HuH-7 (cell line): ENCODE data around the gene SPATA21.

Source experiments
- DNase-seq: peaks from one replicate; pipeline ENCODE4 v3.0.0; 2011; ENCODE audit warnings: low spot score

SPATA21 gene

DNA sequence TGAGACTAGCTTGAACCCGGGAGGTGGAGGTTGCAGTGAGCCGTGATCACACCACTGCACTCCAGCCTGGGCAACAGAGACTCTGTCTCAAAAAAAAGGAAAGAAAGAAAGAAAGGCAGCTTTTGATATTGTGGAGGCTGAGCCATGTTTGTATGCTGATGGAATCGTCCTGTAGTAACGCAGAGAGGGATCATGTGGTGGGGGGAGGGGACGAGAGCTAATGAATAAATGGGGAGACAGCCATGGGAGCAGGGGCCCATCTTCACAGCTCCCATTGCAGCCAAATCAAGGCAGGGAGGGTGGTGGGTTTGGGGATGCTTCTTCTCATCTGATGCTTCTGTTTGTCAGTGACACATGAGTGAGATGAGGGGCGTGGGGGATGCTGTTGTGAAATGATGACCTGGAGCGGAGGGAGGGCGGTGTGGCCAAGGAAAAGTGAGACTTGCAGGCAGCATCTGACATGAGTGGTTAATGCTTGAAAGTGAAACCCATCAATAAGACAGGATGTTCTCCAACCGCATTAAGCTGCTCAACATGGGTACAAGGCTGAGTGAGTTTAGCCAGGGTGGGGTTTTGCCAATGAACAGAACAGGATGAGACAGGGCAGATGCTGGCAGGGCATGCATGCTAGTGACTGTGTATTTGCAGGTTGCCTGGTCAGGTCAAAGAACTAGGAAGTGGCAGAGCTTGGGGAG lies 16.7 kb downstream of the SPATA21 start:
- DNase-seq: no peak

DNA sequence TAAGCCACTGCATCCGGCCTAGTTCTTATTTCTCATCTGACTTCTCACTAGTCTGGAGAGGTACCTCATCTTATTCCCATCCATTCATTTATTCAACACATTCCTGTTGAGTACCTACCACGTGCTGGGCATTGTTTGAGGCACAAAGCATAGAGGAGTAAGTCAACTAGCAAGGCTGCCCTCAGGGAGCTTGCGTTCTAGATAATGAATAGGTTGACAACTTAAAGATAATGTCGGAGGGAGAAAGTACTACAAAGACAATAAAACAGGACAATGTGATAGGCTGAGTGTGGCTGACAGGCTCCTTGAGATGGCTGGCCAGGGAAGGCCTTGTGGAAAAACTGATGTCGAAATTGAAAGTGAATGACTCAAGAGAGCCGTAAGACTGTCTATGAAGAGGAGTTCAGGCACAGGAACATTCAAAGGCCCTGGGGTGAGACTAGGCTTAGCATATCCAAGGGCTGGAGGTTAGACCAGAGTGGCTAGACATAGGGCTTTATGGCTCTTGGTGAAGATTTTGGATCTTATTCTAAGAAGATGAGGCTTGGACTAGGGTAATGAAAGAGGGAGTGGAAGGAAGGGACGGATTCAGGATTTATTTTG lies 18.3 kb downstream of the SPATA21 start:
- no peak for DNase-seq

DNA sequence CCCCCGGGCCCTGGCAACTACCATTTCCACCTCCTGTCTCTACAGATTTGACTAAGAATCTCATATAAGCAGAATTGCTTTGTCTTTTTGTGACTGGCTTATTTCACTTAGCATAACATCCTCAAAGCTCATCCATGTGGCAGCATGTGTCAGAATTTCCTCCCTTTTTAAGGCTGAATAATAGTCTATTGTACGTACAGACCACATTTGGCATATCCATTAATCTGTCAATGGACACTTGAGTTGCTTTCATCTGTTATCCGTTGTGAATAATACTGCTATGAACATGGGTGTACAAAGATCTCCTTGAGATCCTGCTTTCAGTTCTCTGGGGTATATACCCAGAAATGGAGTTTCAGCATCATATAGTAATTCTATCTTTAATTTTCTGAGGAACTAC lies 24.0 kb downstream of the SPATA21 start:
- DNase-seq: no peak

DNA sequence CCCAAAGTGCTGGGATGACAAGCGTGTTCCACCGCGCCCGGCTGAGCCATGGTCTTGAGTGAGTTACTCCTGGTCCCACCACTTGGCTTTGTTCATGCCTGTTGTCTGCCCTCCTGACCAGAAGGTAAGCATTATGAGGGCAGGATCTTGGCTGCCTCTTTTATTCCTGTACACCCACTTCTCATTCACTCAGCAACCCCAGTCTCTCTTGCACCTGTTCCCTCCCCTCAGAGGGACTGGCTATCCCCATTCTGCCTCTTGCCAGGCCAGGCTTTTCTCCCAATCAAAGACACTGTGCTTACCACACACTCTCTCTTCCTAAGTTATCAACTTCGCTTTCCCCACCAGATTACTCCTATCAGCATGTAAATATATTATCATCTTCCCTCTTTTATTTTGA lies 26.4 kb downstream of the SPATA21 start:
- DNase-seq: no peak

DNA sequence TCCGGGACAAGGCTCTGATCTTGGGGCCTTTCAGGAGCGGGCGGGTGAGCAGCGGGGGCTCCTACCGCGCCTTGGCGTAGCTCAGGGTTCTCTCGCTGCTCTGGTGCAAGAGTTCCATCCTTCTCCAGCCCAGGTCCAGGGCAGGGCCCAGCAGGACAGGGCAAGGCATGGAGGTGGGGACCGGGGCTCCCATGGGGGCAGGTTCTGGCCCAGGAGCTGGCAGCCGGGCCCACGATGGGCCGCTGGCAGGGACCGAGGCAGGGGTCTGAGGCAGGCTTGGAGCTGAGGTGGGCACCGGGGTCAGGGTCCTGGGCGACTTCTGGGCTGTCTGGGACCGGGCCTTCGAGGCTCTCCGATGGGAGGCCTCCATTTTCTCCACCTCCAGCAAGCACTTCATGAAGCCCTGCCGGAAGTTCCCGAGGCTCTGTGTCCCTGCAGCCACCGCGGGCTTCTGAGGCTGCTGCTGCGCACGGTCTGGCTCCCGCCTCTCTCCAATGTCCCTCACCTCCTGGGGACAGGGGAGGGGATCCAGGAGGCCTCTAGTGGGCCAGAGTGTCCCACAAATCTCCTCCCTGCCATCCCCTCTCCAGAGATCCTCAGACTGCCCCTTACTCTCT lies 27.6 kb downstream of the SPATA21 start:
- no peak for DNase-seq

DNA sequence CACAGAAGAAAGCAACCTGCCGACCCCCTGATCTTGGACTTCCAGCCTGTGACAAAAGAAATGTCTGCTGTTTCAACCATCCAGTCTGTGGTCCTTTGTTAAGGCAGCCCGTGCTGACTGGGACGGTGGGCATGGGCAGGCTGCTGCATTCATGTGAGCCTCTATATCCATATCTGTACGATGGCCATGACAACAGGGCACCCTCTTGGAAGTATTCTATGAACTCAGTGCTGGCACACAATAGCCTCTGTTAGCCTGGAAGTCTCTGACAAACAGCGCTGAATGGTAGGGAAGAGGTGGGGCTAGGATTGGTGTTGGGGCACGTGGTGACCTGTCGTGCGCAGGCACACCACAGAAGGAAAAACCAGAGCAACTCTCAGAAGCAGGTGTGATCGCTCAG lies 30.4 kb downstream of the SPATA21 start:
- no peak for DNase-seq

DNA sequence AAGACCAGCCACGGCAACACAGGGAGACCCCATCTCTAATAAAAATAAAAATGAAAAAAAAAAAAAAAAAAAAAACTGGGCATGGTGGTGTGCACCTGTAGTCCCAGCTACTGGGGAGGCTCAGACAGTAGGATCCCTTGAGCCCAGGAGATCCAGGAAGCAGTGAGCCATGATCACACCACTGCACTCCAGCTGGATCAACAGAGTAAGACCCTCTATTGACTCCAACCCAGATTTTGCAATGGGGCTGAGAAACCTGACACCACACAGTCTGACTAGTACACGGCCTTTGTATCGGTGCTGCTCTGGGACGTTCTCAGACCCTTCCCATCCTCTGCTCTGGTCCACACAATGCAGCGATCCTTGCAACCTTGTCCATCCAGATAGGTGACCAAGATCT lies 31.8 kb downstream of the SPATA21 start:
- peak; percentile 52 for DNase-seq

DNA sequence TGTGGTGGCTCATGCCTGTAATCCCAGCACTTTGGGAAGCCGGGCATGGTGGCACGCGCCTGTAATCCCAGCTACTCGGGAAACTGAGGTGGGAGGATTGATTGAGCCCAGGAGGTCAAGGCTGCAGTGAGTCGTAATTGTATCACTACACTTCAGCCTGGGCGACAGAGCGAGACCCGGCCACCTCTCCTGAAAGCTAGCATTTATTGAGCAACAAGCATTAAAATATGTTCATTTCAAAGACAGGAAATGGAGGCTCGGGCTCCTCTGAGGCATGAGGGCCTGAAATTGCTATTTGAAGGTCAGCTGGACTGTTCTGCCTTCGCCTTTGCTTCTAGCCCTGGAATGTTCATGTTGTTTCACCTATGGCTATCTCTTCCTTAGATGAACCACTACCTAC lies 34.5 kb downstream of the SPATA21 start:
- no peak for DNase-seq

DNA sequence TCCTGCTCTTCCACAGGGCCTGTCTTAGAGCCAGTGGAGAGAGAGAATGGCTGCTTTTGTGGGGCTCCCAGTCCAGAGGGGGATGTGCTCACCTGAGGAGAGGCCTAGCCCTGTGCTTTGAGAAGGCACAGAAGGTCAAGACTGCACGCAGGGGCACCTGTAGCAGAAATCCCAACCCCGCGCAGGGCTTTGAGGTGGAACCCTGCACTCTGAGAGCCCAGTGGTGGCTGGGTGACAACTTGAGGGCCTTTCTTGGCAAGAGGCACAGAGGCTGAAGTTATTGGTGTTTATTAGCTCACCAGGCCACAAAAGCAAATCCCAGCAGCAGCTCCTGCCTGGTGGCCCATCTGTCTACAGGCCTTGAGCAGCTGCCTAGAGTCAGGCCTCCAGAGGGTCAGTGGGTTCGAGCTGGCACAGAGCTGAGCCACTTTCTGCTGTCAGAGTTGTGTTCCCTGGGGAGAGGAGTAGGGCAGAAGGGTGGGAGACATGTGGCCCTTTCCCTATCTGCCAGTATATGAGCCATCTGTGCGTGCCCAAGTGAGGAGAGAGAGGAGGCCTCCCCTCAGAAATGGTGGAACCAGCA lies 38.8 kb downstream of the SPATA21 start:
- no peak for DNase-seq

DNA sequence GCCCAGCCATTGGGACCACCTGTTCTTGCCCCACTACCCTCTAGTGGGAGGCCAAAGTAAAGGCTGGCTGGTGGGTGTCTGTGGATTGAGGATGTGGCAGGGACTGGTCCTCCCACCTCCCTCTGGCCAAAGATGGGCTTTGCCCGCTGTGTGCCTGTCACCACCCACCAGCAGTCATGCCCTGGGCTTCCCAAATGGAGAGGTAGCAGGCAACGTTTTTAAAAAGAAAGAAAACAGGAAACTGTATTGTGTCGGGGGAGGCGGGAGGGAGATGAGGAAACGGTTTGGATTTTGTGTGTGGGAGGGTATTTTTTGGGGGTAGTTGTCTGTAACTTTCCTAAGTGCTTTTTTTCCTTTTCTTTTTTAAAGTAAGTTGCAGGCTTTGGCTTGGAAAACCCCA lies 40.1 kb downstream of the SPATA21 start:
- DNase-seq: no peak

DNA sequence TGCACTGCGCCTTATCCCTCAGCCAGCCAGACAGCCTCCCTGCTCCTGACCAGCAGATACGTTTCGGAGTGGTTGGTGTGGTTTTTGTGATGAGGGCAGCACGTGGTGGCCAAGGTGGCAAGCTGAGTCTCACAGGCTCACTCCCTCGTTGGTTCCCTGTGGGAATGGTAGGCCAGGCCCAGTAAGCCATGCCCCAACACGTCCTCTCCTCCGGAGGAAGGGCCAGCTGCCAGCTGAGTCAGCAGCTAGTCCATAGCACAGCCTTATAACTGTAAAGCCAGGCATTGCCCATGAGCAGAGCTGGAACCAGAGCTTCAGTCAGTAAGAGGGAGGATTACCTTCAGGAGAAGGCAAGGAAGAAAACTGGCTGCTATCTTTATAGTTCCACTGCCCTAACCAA lies 40.6 kb downstream of the SPATA21 start:
- no peak for DNase-seq

DNA sequence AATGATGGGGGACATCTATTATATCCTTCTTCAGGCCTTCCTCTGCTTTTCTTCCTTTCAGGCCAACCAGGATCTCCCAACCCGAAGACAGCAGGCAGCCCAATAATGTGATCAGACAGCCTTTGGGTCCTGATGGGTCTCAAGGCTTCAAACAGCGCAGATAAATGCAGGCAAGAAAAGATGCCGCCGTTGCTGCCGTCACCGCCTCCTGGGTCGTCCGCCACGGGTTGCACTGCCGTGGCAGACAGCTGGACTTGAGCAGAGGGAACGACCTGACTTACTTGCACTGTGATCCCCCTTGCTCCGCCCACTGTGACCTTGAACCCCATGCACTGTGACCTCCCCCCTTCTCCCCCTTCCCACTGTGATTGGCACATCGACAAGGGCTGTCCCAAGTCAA lies 42.2 kb downstream of the SPATA21 start:
- DNase-seq: no peak

DNA sequence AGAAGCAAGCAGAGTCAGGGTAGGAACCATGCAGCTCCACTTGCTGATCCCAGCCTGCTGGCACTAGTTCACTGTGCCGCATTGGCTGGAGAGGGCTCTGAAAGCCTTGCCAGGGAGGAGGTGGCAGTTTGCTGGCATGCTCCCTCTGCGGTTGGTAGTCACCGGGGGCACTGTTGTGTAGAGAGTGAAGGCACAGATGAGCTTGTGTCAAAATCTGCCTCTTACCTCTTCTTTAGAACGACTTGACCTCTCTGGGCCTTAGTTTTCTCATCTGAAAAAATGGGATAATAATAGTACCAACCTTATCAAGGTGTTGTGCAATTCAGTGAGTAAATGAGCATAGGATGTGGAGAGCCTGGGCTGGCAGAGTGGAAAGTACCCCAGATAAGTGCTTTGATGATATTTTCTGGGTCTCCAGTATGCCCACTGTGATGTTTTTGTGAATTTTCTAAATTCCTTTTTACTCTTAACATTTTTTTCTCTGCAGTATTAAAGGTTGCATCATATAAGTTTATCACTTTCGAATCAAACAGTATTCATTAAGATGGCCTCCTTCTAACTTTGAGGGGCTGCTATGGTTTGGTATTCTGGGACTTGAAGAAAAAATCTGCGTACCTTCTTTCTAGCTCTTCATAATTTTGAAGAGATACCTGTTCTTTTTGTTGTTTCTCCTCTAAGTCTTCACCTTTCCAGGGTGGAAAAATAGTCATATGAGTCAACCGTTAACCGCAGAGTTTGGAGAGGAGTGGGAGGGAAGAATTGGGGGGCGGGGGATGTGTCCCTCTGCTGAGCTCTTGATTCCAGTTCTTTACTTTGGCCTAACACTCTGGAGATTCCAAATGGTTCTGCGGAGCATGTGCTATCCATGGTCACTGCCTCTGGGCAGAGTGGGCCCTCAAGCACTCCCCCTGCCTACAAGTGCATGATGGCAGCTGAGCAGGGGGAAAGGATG lies 43.4 kb downstream of the SPATA21 start:
- no peak for DNase-seq

DNA sequence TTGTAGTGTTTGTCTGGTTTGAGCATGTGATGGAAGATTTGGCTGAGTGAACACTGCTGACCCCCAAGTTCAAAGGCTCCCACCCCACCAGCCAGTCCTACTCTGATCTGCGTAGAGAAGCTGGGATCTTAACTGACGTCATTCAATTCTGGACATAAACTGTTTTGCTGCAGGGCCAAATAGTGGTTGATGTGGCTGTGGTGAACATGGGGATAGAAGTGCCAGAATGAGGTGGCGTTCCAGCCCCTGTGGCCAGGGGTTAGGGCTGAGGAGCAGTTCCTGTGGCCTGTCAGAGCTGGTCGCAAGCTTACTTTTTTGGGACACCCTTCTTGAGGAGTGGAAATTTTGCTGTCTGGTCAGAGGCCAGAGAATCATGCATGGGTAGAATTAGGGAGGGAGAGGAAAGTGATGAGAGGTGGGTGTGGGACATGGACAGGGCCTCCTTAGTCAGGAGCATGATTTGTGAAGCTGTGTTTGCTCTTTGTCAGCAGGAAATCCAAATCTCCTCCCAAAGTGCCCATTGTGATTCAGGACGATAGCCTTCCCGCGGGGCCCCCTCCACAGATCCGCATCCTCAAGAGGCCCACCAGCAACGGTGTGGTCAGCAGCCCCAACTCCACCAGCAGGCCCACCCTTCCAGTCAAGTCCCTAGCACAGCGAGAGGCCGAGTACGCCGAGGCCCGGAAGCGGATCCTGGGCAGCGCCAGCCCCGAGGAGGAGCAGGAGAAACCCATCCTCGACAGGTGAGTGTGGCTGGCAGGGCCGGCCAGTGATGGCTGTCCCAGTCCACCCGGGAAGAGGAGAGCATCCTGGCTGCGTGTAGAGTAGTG lies 44.3 kb downstream of the SPATA21 start:
- no peak for DNase-seq

DNA sequence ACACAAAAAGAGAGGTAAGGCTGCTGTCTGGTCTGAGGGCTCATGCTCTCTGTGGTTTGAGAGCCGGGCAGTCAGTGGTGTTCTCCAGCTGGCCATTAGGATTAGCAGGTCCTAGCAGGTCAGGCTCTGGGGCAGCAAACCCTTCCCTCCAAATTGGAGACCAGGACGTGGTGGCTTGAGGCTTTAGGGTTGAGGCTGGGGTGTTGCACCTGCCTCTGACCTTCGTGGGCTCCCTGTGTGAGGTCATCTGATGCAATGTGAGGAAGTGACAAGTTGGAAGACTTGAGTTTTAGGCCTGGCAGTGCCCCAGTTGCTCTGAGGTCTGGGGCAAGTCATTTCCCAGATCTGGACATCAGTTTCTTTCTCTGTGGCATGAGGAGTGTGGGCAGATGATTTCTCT lies 45.8 kb downstream of the SPATA21 start:
- DNase-seq: no peak

DNA sequence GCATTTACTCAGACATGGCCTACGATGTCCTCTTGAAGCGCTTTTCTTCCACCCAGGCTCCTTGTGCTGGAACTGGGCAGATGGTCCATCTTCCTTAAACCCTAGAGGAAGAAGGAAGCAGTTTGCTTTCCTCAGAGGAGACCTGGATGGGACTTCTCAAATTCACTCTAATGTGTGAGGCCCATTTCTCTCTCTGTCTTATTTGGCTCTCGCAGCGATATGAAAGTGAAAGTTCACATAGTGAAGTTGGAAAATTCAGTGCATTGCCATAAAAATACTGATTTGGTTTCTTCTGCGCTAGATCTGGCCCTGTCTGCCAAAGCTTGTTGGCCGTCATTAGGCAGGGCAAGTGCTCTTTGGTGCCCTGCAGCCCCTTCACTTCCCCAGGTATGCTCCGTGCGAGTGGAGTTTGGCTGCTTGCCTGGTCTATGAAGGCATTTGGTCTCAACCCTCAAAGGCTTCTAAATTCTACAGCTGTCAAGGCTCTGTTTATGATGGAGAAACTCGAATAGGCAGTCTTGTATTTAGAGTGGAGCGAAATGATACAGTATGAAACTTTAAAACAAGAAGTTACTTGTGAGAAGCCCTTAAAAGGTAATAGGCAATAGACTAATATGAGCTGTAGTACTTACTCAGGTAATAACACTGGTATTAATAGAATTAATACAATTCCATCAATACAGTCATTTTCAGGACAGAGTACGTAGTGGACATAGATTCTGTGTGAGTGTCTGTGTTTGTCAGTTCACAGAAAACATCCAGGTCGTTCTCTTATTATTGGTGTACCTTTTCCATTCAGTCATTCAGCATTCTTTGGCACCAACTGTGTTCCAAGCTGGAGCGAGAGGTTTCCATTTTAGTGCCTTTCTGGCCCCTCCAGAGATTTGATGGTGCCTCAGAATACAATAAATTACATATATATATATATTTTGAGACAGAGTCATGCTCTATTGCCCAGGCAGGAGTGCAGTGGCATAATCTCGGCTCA lies 49.7 kb downstream of the SPATA21 start:
- no peak for DNase-seq

DNA sequence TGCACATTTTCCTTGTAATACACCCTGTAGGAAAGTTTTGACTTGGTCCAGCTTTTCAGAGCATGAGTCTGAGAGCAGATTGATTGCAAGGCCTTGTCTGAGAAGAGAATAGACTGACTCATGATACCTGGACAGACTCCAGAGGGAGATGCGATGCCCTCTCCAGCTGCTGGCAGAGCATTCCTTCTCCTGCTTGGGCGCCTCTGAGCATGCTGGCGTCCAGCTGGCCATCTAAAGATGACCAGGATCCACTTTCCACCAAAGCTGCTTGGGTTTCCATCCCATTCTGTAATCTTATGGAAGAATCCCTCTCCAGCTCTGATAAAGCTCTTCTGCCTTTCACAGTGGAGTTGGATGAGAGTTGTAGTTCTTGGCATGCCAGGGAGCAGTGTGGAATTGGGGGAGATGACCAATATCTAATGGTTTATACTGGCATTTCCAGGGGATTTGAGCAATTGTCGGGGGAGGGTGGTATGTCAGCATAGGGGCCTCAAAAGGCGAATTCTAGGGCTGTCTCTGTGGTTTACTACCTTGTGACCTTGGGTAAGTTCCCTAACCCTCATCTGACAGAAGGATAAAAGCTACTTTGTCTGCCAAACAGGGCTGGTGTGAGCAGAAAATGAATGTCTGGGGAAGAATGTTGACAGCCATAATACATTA lies 50.6 kb downstream of the SPATA21 start:
- DNase-seq: no peak

DNA sequence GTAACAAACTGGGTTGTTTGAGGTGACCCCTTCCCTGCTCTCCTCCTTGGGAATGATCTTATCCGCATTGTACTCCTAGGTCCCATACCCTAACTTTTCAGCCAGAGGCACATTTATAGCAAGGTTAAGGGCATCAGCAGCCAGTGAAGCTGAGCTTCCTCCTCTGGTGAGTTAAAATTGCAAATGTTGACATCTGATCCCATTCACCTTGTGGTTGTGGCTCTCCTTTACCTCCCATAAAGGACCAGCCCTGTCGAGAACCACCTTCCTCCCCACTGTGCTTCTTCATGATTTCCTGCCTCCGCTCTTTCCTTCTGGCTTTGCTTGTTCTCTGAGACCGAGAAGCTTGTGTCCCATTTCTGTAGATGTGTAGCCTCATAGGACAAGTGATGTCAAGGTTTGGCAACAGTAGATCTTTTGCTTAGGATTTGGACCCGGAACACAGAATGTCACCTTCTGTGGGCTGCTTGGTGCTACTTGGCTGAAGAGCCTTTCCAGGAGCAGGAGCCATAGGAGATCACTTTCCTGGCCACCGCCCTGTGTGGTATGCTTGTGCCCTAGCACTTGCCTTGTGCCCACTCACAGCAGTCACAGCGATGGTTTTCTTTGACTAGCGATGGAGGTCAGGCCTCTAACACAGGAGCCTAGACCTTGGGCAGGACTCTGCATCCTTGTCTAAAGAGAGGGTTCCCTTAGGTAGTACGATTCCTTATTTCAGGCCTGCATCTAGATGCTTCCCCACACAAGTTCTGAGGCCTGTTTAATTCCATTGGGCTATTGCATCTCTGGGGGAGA lies 51.4 kb downstream of the SPATA21 start:
- no peak for DNase-seq

DNA sequence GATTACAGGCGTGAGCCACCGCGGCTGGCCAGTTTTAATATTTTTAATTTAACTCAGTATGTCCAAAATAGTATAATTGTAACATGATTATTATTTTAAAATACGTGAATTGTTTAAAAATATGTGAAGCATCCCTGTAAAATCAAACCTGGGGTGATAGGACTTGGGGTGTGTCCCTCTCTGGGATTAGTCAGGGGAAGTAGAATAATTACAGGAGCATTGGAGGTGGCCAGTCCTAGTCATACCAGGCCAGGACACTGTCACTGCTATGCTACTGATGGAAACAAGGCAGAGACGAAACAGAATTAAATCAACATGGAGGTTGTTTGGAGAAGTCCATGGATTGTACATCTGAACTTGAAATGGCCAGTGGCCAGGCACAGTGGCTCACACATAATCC lies 53.3 kb downstream of the SPATA21 start:
- no peak for DNase-seq
